Measurements from ENCODE around the gene STX16.

Gene STX16

GRCh38 chr20:58652606-58653294 is 1.7 kb downstream of the STX16 start:
- H3K9ac ChIP-seq (ENCODE audit: low read length), result peak overlapping the region; percentile 100
- TF ChIP-seq CTCF (IDR thresholded peaks at IDR 0.05; ENCODE audit: low read length) (no peak), EZH2 (IDR thresholded peaks at IDR 0.05; ENCODE audit: borderline replicate concordance, low read length) (no peak)
- no peaks in the 10 kb centered on the region for H3K9me2 ChIP-seq (ENCODE audit: low read depth, low read length)
- H2AFZ ChIP-seq (ENCODE audit: low read length), result no peak overlapping the region
- peaks cover 64% of the 10 kb centered on the region for H3K79me2 ChIP-seq (ENCODE audit: insufficient read depth, low read length)
- peak overlapping the region; percentile 99 for H3K4me3 ChIP-seq (ENCODE audit: low read depth, low read length, poor library complexity, severe bottlenecking)
- no peaks in the 10 kb centered on the region for H4K20me1 ChIP-seq (ENCODE audit: insufficient read depth, low read length)
- no peaks in the 10 kb centered on the region for H3K9me3 ChIP-seq (ENCODE audit: low read length)
- peak overlapping the region; percentile 99 for H3K4me2 ChIP-seq (ENCODE audit: low read length)
- H3K27ac ChIP-seq (ENCODE audit: low read depth, low read length, poor library complexity, severe bottlenecking), result peak overlapping the region; percentile 81
- H3K36me3 ChIP-seq (ENCODE audit: insufficient read depth, low read length), result no peaks in the 10 kb centered on the region; the same call in 1 of the 2 replicates
- H3F3A ChIP-seq (ENCODE audit: insufficient read depth, low read length), result 0 out of 2 replicates have a peak, but pooled peaks cover 6% of the 10 kb centered on the region
- H3K4me1 ChIP-seq (ENCODE audit: insufficient read depth, low read length, severe bottlenecking), result peaks cover 58% of the 10 kb centered on the region
- H3K27me3 ChIP-seq (ENCODE audit: insufficient read depth, low read length), result no peaks in the 10 kb centered on the region

- Histone ChIP-seq H4K20me1 (ENCODE audit: insufficient read depth, low read length) (no peaks in the 10 kb centered on the region), H3K27ac (ENCODE audit: low read depth, low read length, poor library complexity, severe bottlenecking) (no peak overlapping the region), H3K79me2 (ENCODE audit: insufficient read depth, low read length) (peaks cover 80% of the 10 kb centered on the region), H3K4me2 (ENCODE audit: low read length) (peak overlapping the region; percentile 99; the same call in 1 of the 2 replicates), H3K9me3 (ENCODE audit: low read length) (no peaks in the 10 kb centered on the region), H3F3A (ENCODE audit: insufficient read depth, low read length) (0 out of 2 replicates have a peak, but pooled peaks cover 6% of the 10 kb centered on the region), H3K9ac (ENCODE audit: low read length) (no peak overlapping the region), H3K36me3 (ENCODE audit: insufficient read depth, low read length) (no peaks in the 10 kb centered on the region; the same call in 1 of the 2 replicates), H3K27me3 (ENCODE audit: insufficient read depth, low read length) (no peaks in the 10 kb centered on the region), H2AFZ (ENCODE audit: low read length) (no peak overlapping the region), H3K4me1 (ENCODE audit: insufficient read depth, low read length, severe bottlenecking) (peaks cover 73% of the 10 kb centered on the region), H3K4me3 (ENCODE audit: low read depth, low read length, poor library complexity, severe bottlenecking) (no peak overlapping the region), H3K9me2 (ENCODE audit: low read depth, low read length) (no peaks in the 10 kb centered on the region)
- TF ChIP-seq CTCF (IDR thresholded peaks at IDR 0.05; ENCODE audit: low read length) (no peak), EZH2 (IDR thresholded peaks at IDR 0.05; ENCODE audit: borderline replicate concordance, low read length) (no peak)
These were observed 3.3 kb downstream of the STX16 start for GRCh38 chr20:58654337-58654736.

- Histone ChIP-seq H3K9me2 (ENCODE audit: low read depth, low read length) (no peaks in the 10 kb centered on the region), H3K4me3 (ENCODE audit: low read depth, low read length, poor library complexity, severe bottlenecking) (no peak overlapping the region), H3K27ac (ENCODE audit: low read depth, low read length, poor library complexity, severe bottlenecking) (no peak overlapping the region), H3K9me3 (ENCODE audit: low read length) (no peaks in the 10 kb centered on the region), H3K4me2 (ENCODE audit: low read length) (peak overlapping the region; percentile 17; the same call in 1 of the 2 replicates), H3K36me3 (ENCODE audit: insufficient read depth, low read length) (no peaks in the 10 kb centered on the region; the same call in 1 of the 2 replicates), H3K27me3 (ENCODE audit: insufficient read depth, low read length) (no peaks in the 10 kb centered on the region), H3F3A (ENCODE audit: insufficient read depth, low read length) (0 out of 2 replicates have a peak, but pooled peaks cover 6% of the 10 kb centered on the region), H3K79me2 (ENCODE audit: insufficient read depth, low read length) (peaks cover 92% of the 10 kb centered on the region), H3K9ac (ENCODE audit: low read length) (no peak overlapping the region; the same call in 1 of the 2 replicates), H3K4me1 (ENCODE audit: insufficient read depth, low read length, severe bottlenecking) (peaks cover 79% of the 10 kb centered on the region), H4K20me1 (ENCODE audit: insufficient read depth, low read length) (no peaks in the 10 kb centered on the region), H2AFZ (ENCODE audit: low read length) (no peak overlapping the region)
- no peak for TF ChIP-seq EZH2 (IDR thresholded peaks at IDR 0.05; ENCODE audit: borderline replicate concordance, low read length)
- TF ChIP-seq CTCF (IDR thresholded peaks at IDR 0.05; ENCODE audit: low read length), result no peak
These were observed 4.4 kb downstream of the STX16 start for GRCh38 chr20:58655328-58656107.
